HG02884 (cell line): ENCODE data around the gene PPIA.
"Not testable (repeated sequence)": the region's sequence is repeated elsewhere in the genome, so short reads cannot be mapped to it uniquely, and the experiment has no call there.

Source experiments
- ATAC-seq: cut with Tn5 transposase; IDR thresholded peaks from one replicate; pipeline ENCODE4 v1.9.1; 2021; ENCODE audit warnings: mild to moderate bottlenecking, moderate library complexity; ENCODE audit not compliant: unreplicated experiment

The PPIA gene

GRCh38 chr7:44784364-44784763, 12.1 kb upstream of the PPIA start:
- ATAC-seq, result no peak

GRCh38 chr7:44785218-44785617, 11.3 kb upstream of the PPIA start:
- not testable (repeated sequence) for ATAC-seq

GRCh38 chr7:44787041-44787440, 9.4 kb upstream of the PPIA start:
- ATAC-seq, result no peak

- no peak for ATAC-seq
Measured at GRCh38 chr7:44787762-44788161, 8.7 kb upstream of the PPIA start.

GRCh38 chr7:44789990-44790389, 6.5 kb upstream of the PPIA start:
- no peak for ATAC-seq

GRCh38 chr7:44791278-44792219, 4.9 kb upstream of the PPIA start:
- ATAC-seq, result no peak

GRCh38 chr7:44793919-44794318, 2.6 kb upstream of the PPIA start:
- ATAC-seq, result no peak

GRCh38 chr7:44794331-44794730, 2.1 kb upstream of the PPIA start:
- ATAC-seq, result no peak

- peak; percentile 30 for ATAC-seq
Measured at GRCh38 chr7:44796034-44796503, 412 bp upstream of the PPIA start.

- ATAC-seq, result peak; percentile 41
Measured at GRCh38 chr7:44797329-44798258, 1.1 kb downstream of the PPIA start.

GRCh38 chr7:44798649-44799305, 2.3 kb downstream of the PPIA start:
- ATAC-seq, result no peak

- ATAC-seq, result no peak
Measured at GRCh38 chr7:44799939-44800338, 3.5 kb downstream of the PPIA start.

- ATAC-seq, result no peak
Measured at GRCh38 chr7:44801890-44802289, 5.4 kb downstream of the PPIA start.

GRCh38 chr7:44802418-44803025, 6.0 kb downstream of the PPIA start:
- ATAC-seq, result no peak

GRCh38 chr7:44803828-44804519, 7.5 kb downstream of the PPIA start:
- ATAC-seq, result not testable (repeated sequence)

- ATAC-seq, result no peak
Measured at GRCh38 chr7:44805950-44806349, 9.5 kb downstream of the PPIA start.

GRCh38 chr7:44808914-44809393, 12.5 kb downstream of the PPIA start:
- ATAC-seq, result no peak

GRCh38 chr7:44811093-44811492, 14.6 kb downstream of the PPIA start:
- ATAC-seq, result no peak

GRCh38 chr7:44811571-44811970, 15.1 kb downstream of the PPIA start:
- no peak for ATAC-seq

GRCh38 chr7:44814919-44815318, 18.4 kb downstream of the PPIA start:
- ATAC-seq, result no peak
